Stimulated activated CD4-positive, alpha-beta T cell treated with anti-CD3 and anti-CD28 coated beads, Interleukin-1b, Interleukin-23, amount 100 ng/mL, for 4 hours (primary cell): ENCODE results near the gene ADGRA1.

Experiments
- DNase-seq, 2 donors: peaks; one replicate each; pipeline ENCODE4 v3.0.0-alpha.2; 2020; ENCODE audit warnings: low read depth in 2 of 2

Gene ADGRA1

GRCh38 chr10:133113146-133113830 lies 25.6 kb downstream of the ADGRA1 start:
- no peak for DNase-seq

- DNase-seq, result no peak
Observed at GRCh38 chr10:133113847-133114246, 26.1 kb downstream of the ADGRA1 start.

- DNase-seq, result no peak
Observed at GRCh38 chr10:133114251-133114650, 26.5 kb downstream of the ADGRA1 start.

- DNase-seq, result no peak
Observed at GRCh38 chr10:133114726-133115452, 27.2 kb downstream of the ADGRA1 start.

- DNase-seq, result no peak
Observed at GRCh38 chr10:133115453-133115842, 27.7 kb downstream of the ADGRA1 start.

GRCh38 chr10:133115976-133116375 lies 28.3 kb downstream of the ADGRA1 start:
- no peak for DNase-seq

- no peak for DNase-seq
Observed at GRCh38 chr10:133116455-133116854, 28.7 kb downstream of the ADGRA1 start.

- DNase-seq, result no peak
Observed at GRCh38 chr10:133117036-133117687, 29.4 kb downstream of the ADGRA1 start.

- no peak for DNase-seq
Observed at GRCh38 chr10:133117688-133118071, 30.0 kb downstream of the ADGRA1 start.

GRCh38 chr10:133121479-133121878 lies 33.8 kb downstream of the ADGRA1 start:
- DNase-seq, result no peak

- no peak for DNase-seq
Observed at GRCh38 chr10:133122171-133122935, 34.6 kb downstream of the ADGRA1 start.

GRCh38 chr10:133123050-133123745 lies 35.5 kb downstream of the ADGRA1 start:
- DNase-seq, result no peak

GRCh38 chr10:133123746-133124356 lies 36.1 kb downstream of the ADGRA1 start:
- no peak for DNase-seq

GRCh38 chr10:133124357-133125211 lies 36.9 kb downstream of the ADGRA1 start:
- peak in 1 of 2 donors; percentile 15 for DNase-seq

- DNase-seq, result no peak
Observed at GRCh38 chr10:133125901-133126300, 38.2 kb downstream of the ADGRA1 start.

- DNase-seq, result no peak
Observed at GRCh38 chr10:133126431-133127290, 38.9 kb downstream of the ADGRA1 start.

GRCh38 chr10:133127291-133128125 lies 39.8 kb downstream of the ADGRA1 start:
- peak in 1 of 2 donors; percentile 24 for DNase-seq
